Measurements from ENCODE around the gene MALRD1.

- TF ChIP-seq POLR2A (IDR thresholded peaks at IDR 0.05): no peak
- TF ChIP-seq CTCF (IDR thresholded peaks at IDR 0.05): no peak
Measured at GRCh38 chr10:19142967-19143366, 94.4 kb downstream of the MALRD1 start.
